ENCODE measurements around the gene CKAP2L. TPM values are rescaled to one million over a fixed set of nuclear protein-coding genes. Genes with fewer than 3 reads are reported as not detected.
A peak's percentile ranks its signal among the peaks of the same experiment; 100 is the strongest.

The CKAP2L gene
- total RNA-seq, 4 donors from 2014 or later: 1.7 to 9.1 (median 3.2) TPM

GRCh38 chr2:112693596-112693995 lies 70.8 kb downstream of the CKAP2L start:
- H3K4me3 ChIP-seq: no peak overlapping the region
- no peak for DNase-seq (ENCODE audit: low spot score in 2 of 2)
- peaks cover 29% of the 10 kb centered on the region for H3K4me1 ChIP-seq
- no peaks in the 10 kb centered on the region for H3K9me3 ChIP-seq
- H3K27me3 ChIP-seq: no peaks in the 10 kb centered on the region
- no peaks in the 10 kb centered on the region for H3K36me3 ChIP-seq
- H3K27ac ChIP-seq: no peak overlapping the region
- TF ChIP-seq POLR2AphosphoS5 (IDR thresholded peaks at IDR 0.05): no peak
- no peak for TF ChIP-seq POLR2A (IDR thresholded peaks at IDR 0.05)
- TF ChIP-seq EP300 (IDR thresholded peaks at IDR 0.05): no peak
- TF ChIP-seq CTCF (IDR thresholded peaks at IDR 0.05): no peak
- WGBS: 85% methylated on average over 9 of the region's 9 CpGs

- H3K9me3 ChIP-seq: no peaks in the 10 kb centered on the region
- peaks cover 29% of the 10 kb centered on the region for H3K4me1 ChIP-seq
- H3K4me3 ChIP-seq: no peak overlapping the region
- TF ChIP-seq POLR2AphosphoS5 (IDR thresholded peaks at IDR 0.05): no peak
- TF ChIP-seq POLR2A (IDR thresholded peaks at IDR 0.05): no peak
- no peak for TF ChIP-seq EP300 (IDR thresholded peaks at IDR 0.05)
- no peak for TF ChIP-seq CTCF (IDR thresholded peaks at IDR 0.05)
- peak overlapping the region; percentile 41 for H3K27ac ChIP-seq
- DNase-seq (ENCODE audit: low spot score in 2 of 2): peak in 1 of 2 donors; percentile 29
- H3K27me3 ChIP-seq: no peaks in the 10 kb centered on the region
- no peaks in the 10 kb centered on the region for H3K36me3 ChIP-seq
- WGBS: 80% methylated on average over 1 of the region's 1 CpG
These were observed 71.5 kb downstream of the CKAP2L start for GRCh38 chr2:112692918-112693317.

GRCh38 chr2:112692495-112692911 lies 71.9 kb downstream of the CKAP2L start:
- 43% methylated on average over 5 of the region's 5 CpGs for WGBS
- no peaks in the 10 kb centered on the region for H3K27me3 ChIP-seq
- peaks cover 29% of the 10 kb centered on the region for H3K4me1 ChIP-seq
- TF ChIP-seq POLR2AphosphoS5 (IDR thresholded peaks at IDR 0.05) (peak in 1 of 3 donors; percentile 48), POLR2A (IDR thresholded peaks at IDR 0.05) (no peak)
- H3K27ac ChIP-seq: peak overlapping the region; percentile 45
- DNase-seq (ENCODE audit: low spot score in 2 of 2): peak; percentile 74 to 76
- H3K4me3 ChIP-seq: no peak overlapping the region
- no peaks in the 10 kb centered on the region for H3K36me3 ChIP-seq
- no peaks in the 10 kb centered on the region for H3K9me3 ChIP-seq

- WGBS: 57% methylated on average over 2 of the region's 4 CpGs
- peak in 1 of 2 donors; percentile 43 for DNase-seq (ENCODE audit: low spot score in 2 of 2)
- no peaks in the 10 kb centered on the region for H3K9me3 ChIP-seq
- TF ChIP-seq POLR2A (IDR thresholded peaks at IDR 0.05) (no peak), POLR2AphosphoS5 (IDR thresholded peaks at IDR 0.05) (no peak), EP300 (IDR thresholded peaks at IDR 0.05) (no peak), CTCF (IDR thresholded peaks at IDR 0.05) (no peak)
- no peak overlapping the region for H3K4me3 ChIP-seq
- no peaks in the 10 kb centered on the region for H3K27me3 ChIP-seq
- H3K4me1 ChIP-seq: peaks cover 29% of the 10 kb centered on the region
- peak overlapping the region; percentile 45 for H3K27ac ChIP-seq
- H3K36me3 ChIP-seq: no peaks in the 10 kb centered on the region
These were observed 72.5 kb downstream of the CKAP2L start for GRCh38 chr2:112691881-112692281.

- peak in 1 of 2 donors; percentile 85 for DNase-seq (ENCODE audit: low spot score in 2 of 2)
- Histone ChIP-seq H3K36me3 (no peaks in the 10 kb centered on the region), H3K27ac (no peak overlapping the region), H3K27me3 (no peaks in the 10 kb centered on the region), H3K4me3 (peak overlapping the region; percentile 8), H3K9me3 (no peaks in the 10 kb centered on the region), H3K4me1 (peaks cover 29% of the 10 kb centered on the region)
- TF ChIP-seq EP300 (IDR thresholded peaks at IDR 0.05): no peak
- peak; percentile 53 to 61 for TF ChIP-seq CTCF (IDR thresholded peaks at IDR 0.05)
- no peak for TF ChIP-seq POLR2AphosphoS5 (IDR thresholded peaks at IDR 0.05)
- no peak for TF ChIP-seq POLR2A (IDR thresholded peaks at IDR 0.05)
- WGBS: 38% methylated on average over 9 of the region's 9 CpGs
These were observed 73.5 kb downstream of the CKAP2L start for GRCh38 chr2:112690853-112691401.

Data from suprapubic skin (tissue), 4 donors.